ENCODE measurements around the gene RUSF1.
"Not testable (repeated sequence)": the region's sequence is repeated elsewhere in the genome, so short reads cannot be mapped to it uniquely, and the experiment has no call there.

The RUSF1 gene

GRCh38 chr16:31485571-31485970 is 22.6 kb downstream of the RUSF1 start:
- DNase-seq, result no peak

GRCh38 chr16:31484491-31485171 is 23.6 kb downstream of the RUSF1 start:
- peak; percentile 93 for DNase-seq

- not testable (repeated sequence) for DNase-seq
Measured at GRCh38 chr16:31484048-31484447, 24.1 kb downstream of the RUSF1 start.

- DNase-seq, result no peak
Measured at GRCh38 chr16:31483081-31483480, 25.1 kb downstream of the RUSF1 start, which contains the start of gene SLC5A2. Gene SLC5A2, plus strand, starts transcription at chr16:31483123. Its CDS starts 14 bp downstream, at chr16:31483137.

- DNase-seq, result no peak
Measured at GRCh38 chr16:31480851-31481536, 27.2 kb downstream of the RUSF1 start.

- DNase-seq, result no peak
Measured at GRCh38 chr16:31479751-31480150, 28.4 kb downstream of the RUSF1 start.

GRCh38 chr16:31478956-31479355 is 29.2 kb downstream of the RUSF1 start:
- no peak for DNase-seq

GRCh38 chr16:31477220-31478216 is 30.7 kb downstream of the RUSF1 start:
- no peak for DNase-seq

- DNase-seq, result no peak
Measured at GRCh38 chr16:31476303-31477219, 31.6 kb downstream of the RUSF1 start.

- DNase-seq, result no peak
Measured at GRCh38 chr16:31475946-31476302, 32.3 kb downstream of the RUSF1 start.

- DNase-seq, result no peak
Measured at GRCh38 chr16:31474773-31475738, 33.1 kb downstream of the RUSF1 start.

GRCh38 chr16:31474173-31474714 is 33.9 kb downstream of the RUSF1 start:
- DNase-seq, result no peak

- DNase-seq, result no peak
Measured at GRCh38 chr16:31473264-31473984, 34.8 kb downstream of the RUSF1 start.

- peak; percentile 77 for DNase-seq
Measured at GRCh38 chr16:31472709-31473203, 35.4 kb downstream of the RUSF1 start.

- peak; percentile 36 for DNase-seq
Measured at GRCh38 chr16:31471875-31472708, 36.1 kb downstream of the RUSF1 start, which contains the start of gene TGFB1I1. Gene TGFB1I1, plus strand, starts transcription at chr16:31472152. Its CDS starts 37 bp downstream, at chr16:31472189.

- DNase-seq, result no peak
Measured at GRCh38 chr16:31471241-31471874, 36.8 kb downstream of the RUSF1 start.

GRCh38 chr16:31470615-31471014 is 37.6 kb downstream of the RUSF1 start:
- DNase-seq, result no peak

GRCh38 chr16:31467858-31468257 is 40.3 kb downstream of the RUSF1 start:
- no peak for DNase-seq

All from kidney glomerular epithelial cell (primary cell).